Liver (tissue), 9 donors: Measurements from ENCODE around the gene TRIM9. TPM values are rescaled to one million over a fixed set of nuclear protein-coding genes. Genes with fewer than 3 reads are reported as not detected.

Experiments
- DNase-seq: peaks from one replicate; pipeline ENCODE4 v3.0.0-alpha.2; 2017; ENCODE audit warnings: low spot score
- H3K27ac ChIP-seq, 2 donors: one replicate each; pipeline ENCODE4 v1.7.0; 2013; ENCODE audit warnings: inconsistent platforms in 2 of 2, low read length in 2 of 2, control low read depth in 1 of 2, low read depth in 1 of 2, mild to moderate bottlenecking in 1 of 2
- H3K27me3 ChIP-seq, 4 donors: one replicate each; pipeline versions ENCODE4 v1.6.1 to v1.7.0; 2013; ENCODE audit warnings: low read length in 3 of 4, inconsistent platforms in 1 of 4, mild to moderate bottlenecking in 1 of 4, moderate library complexity in 1 of 4; ENCODE audit not compliant: control insufficient read depth in 4 of 4, insufficient read depth in 4 of 4
- H3K36me3 ChIP-seq, 4 donors: one replicate each; pipeline versions ENCODE4 v1.6.1 to v1.7.0; 2013; ENCODE audit warnings: low read length in 3 of 4, mild to moderate bottlenecking in 3 of 4, low read depth in 1 of 4, moderate library complexity in 1 of 4; ENCODE audit not compliant: control insufficient read depth in 4 of 4, insufficient read depth in 3 of 4
- H3K4me1 ChIP-seq, 4 donors: one replicate each; pipeline versions ENCODE4 v1.6.1 to v1.7.0; 2013; ENCODE audit warnings: low read length in 3 of 4, mild to moderate bottlenecking in 3 of 4, moderate library complexity in 1 of 4; ENCODE audit not compliant: control insufficient read depth in 4 of 4, insufficient read depth in 4 of 4
- H3K4me3 ChIP-seq, 3 donors: one replicate each; pipeline versions ENCODE4 v1.6.1 to v1.7.0; 2013; ENCODE audit warnings: low read length in 3 of 3, control low read depth in 1 of 3, low read depth in 1 of 3, mild to moderate bottlenecking in 1 of 3
- H3K9ac ChIP-seq, 2 donors: one replicate each; pipeline ENCODE4 v1.7.0; 2013; ENCODE audit warnings: low read length in 2 of 2, mild to moderate bottlenecking in 2 of 2, moderate library complexity in 2 of 2, control low read depth in 1 of 2, low read depth in 1 of 2
- H3K9me3 ChIP-seq, 4 donors: one replicate each; pipeline versions ENCODE4 v1.6.1 to v1.7.0; 2013; ENCODE audit warnings: low read length in 3 of 4; ENCODE audit not compliant: control insufficient read depth in 4 of 4
- EGR1 ChIP-seq, 2 donors: IDR thresholded peaks; 2 replicates each; pipeline ENCODE4 v1.6.1; 2016 to 2018; ENCODE audit warnings: antibody characterized with exemption in 2 of 2, low read depth in 2 of 2
- FOXA1 ChIP-seq: IDR thresholded peaks from 2 replicates; pipeline ENCODE4 v1.6.1; 2016; ENCODE audit warnings: antibody characterized with exemption
- FOXA2 ChIP-seq: IDR thresholded peaks from 2 replicates; pipeline ENCODE4 v1.6.1; 2016; ENCODE audit warnings: antibody characterized with exemption
- GABPA ChIP-seq, 2 donors: IDR thresholded peaks in 1 of 2; conservative IDR thresholded peaks in 1 of 2; 2 replicates each; pipeline ENCODE4 v1.6.1; 2016; ENCODE audit warnings: antibody characterized with exemption in 2 of 2, mild to moderate bottlenecking in 1 of 2, moderate library complexity in 1 of 2
- HNF4A ChIP-seq, 2 donors: conservative IDR thresholded peaks; 2 replicates each; pipeline ENCODE4 v1.6.1; 2016; ENCODE audit warnings: antibody characterized with exemption in 2 of 2, mild to moderate bottlenecking in 2 of 2
- HNF4G ChIP-seq: IDR thresholded peaks from 2 replicates; pipeline ENCODE4 v1.6.1; 2016; ENCODE audit warnings: antibody characterized with exemption
- JUND ChIP-seq, 2 donors: IDR thresholded peaks; 2 replicates each; pipeline ENCODE4 v1.6.1; 2016; ENCODE audit warnings: antibody characterized with exemption in 2 of 2
- NR2F2 ChIP-seq: IDR thresholded peaks from 2 replicates; pipeline ENCODE4 v1.6.1; 2016; ENCODE audit warnings: antibody characterized with exemption
- RAD21 ChIP-seq, 2 donors: IDR thresholded peaks; 2 replicates each; pipeline ENCODE4 v1.6.1; 2016; ENCODE audit warnings: antibody characterized with exemption in 2 of 2, mild to moderate bottlenecking in 2 of 2
- RXRA ChIP-seq, 2 donors: IDR thresholded peaks; 2 replicates each; pipeline ENCODE4 v1.6.1; 2017 to 2018; ENCODE audit warnings: antibody characterized with exemption in 2 of 2, mild to moderate bottlenecking in 1 of 2
- SP1 ChIP-seq: IDR thresholded peaks from 2 replicates; pipeline ENCODE4 v1.6.1; 2018; ENCODE audit warnings: antibody characterized with exemption, mild to moderate bottlenecking
- TAF1 ChIP-seq: conservative IDR thresholded peaks from 2 replicates; pipeline ENCODE4 v1.6.1; 2016; ENCODE audit warnings: antibody characterized with exemption, mild to moderate bottlenecking
- YY1 ChIP-seq: IDR thresholded peaks from 2 replicates; pipeline ENCODE4 v1.6.1; 2016; ENCODE audit warnings: antibody characterized with exemption, mild to moderate bottlenecking
- WGBS: extraction: QIAGEN DNeasy Blood & Tissue Kit; methylation state at CpG from one replicate; pipeline ENCODE4 v1.1.7; 2013; 5-methylcytosine and 5-hydroxymethylcytosine counted together
- polyA plus RNA-seq, 2 donors: library from polyadenylated mRNA; stranded (reverse) in 1 of 2; unstranded in 1 of 2; fragments of 200-250 nt in 1 of 2; fragments of >200 nt in 1 of 2; fragmentation: Nextera tagmentation in 1 of 2; extraction: Ambion mirVana in 1 of 2; gene quantifications; one replicate each; pipeline versions ENCODE4 v1.2.1 to v1.2.3, GENCODE V29; 2013 to 2015
- total RNA-seq, 2 donors: library from RNA; depleted of rRNA; stranded (reverse); fragments of >200 nt; gene quantifications; one replicate each; pipeline ENCODE4 v1.2.3, GENCODE V29; 2014
- TF ChIP-seq, protein P1 (sequence below): IDR thresholded peaks from 2 replicates; pipeline ENCODE4 v1.6.1; 2016; ENCODE audit warnings: antibody characterized with exemption
- TF ChIP-seq, protein P2 (sequence below): IDR thresholded peaks from 2 replicates; pipeline ENCODE4 v1.6.1; 2016; ENCODE audit warnings: antibody characterized with exemption, mild to moderate bottlenecking
- TF ChIP-seq, protein P3 (sequence below): IDR thresholded peaks from 2 replicates; pipeline ENCODE4 v1.6.1; 2016; ENCODE audit warnings: antibody characterized with exemption
- TF ChIP-seq, protein P4 (sequence below): fragments of 150-350 bp; IDR thresholded peaks from 2 replicates; pipeline ENCODE4 v1.5.1; 2017; ENCODE audit warnings: improper control_type of control experiment, low read depth, low read length; ENCODE audit not compliant: missing input control
- TF ChIP-seq, protein P5 (sequence below): IDR thresholded peaks from 2 replicates; pipeline ENCODE4 v1.6.1; 2016; ENCODE audit warnings: antibody characterized with exemption
- donor health status: healthy.
- donor health status: healthy.
- donor health status: healthy.
- donor health status: healthy.
- donor health status: healthy.

The TRIM9 gene
- total and polyA plus RNA-seq, 4 donors: 0.09 to 1.6 (median 0.18) TPM

DNA sequence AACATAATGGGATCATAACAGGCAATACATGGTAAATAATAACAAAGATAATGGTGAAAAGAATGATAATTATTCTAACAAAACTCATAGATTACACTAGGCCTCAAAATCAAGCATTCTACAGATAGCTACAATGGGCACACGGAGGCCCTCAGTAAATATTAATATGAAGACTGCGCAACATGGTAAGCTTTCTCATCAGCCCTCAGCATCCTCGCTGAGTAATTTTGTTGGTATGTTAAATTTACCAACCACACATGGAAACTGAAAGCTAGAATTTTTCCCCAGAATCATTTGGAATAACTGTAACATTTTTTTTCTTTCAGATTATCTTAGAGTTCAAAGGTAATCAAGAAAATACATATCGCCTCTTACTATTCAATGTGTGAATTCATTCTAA is 76.4 kb downstream of the TRIM9 start:
- Histone ChIP-seq H3K27me3 (no peaks in the 10 kb centered on the region), H3K4me1 (no peaks in the 10 kb centered on the region), H3K36me3 (no peaks in the 10 kb centered on the region), H3K9ac (no peak overlapping the region), H3K27ac (no peak overlapping the region), H3K9me3 (no peaks in the 10 kb centered on the region), H3K4me3 (no peak overlapping the region)
- 83% methylated on average over 4 of the region's 4 CpGs for WGBS
- TF ChIP-seq RXRA (IDR thresholded peaks at IDR 0.05): no peak
- TF ChIP-seq HNF4G: no peak
- TF ChIP-seq GABPA (IDR thresholded peaks at IDR 0.05 in 1 of 2, conservative IDR thresholded peaks at IDR 0.05 in 1 of 2): no peak
- TF ChIP-seq, protein P1, sequence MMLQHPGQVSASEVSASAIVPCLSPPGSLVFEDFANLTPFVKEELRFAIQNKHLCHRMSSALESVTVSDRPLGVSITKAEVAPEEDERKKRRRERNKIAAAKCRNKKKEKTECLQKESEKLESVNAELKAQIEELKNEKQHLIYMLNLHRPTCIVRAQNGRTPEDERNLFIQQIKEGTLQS: no peak
- no peak for TF ChIP-seq EGR1 (IDR thresholded peaks at IDR 0.05; ENCODE audit: low read depth in 2 of 2)
- TF ChIP-seq RAD21 (IDR thresholded peaks at IDR 0.05): no peak
- TF ChIP-seq, protein P2, sequence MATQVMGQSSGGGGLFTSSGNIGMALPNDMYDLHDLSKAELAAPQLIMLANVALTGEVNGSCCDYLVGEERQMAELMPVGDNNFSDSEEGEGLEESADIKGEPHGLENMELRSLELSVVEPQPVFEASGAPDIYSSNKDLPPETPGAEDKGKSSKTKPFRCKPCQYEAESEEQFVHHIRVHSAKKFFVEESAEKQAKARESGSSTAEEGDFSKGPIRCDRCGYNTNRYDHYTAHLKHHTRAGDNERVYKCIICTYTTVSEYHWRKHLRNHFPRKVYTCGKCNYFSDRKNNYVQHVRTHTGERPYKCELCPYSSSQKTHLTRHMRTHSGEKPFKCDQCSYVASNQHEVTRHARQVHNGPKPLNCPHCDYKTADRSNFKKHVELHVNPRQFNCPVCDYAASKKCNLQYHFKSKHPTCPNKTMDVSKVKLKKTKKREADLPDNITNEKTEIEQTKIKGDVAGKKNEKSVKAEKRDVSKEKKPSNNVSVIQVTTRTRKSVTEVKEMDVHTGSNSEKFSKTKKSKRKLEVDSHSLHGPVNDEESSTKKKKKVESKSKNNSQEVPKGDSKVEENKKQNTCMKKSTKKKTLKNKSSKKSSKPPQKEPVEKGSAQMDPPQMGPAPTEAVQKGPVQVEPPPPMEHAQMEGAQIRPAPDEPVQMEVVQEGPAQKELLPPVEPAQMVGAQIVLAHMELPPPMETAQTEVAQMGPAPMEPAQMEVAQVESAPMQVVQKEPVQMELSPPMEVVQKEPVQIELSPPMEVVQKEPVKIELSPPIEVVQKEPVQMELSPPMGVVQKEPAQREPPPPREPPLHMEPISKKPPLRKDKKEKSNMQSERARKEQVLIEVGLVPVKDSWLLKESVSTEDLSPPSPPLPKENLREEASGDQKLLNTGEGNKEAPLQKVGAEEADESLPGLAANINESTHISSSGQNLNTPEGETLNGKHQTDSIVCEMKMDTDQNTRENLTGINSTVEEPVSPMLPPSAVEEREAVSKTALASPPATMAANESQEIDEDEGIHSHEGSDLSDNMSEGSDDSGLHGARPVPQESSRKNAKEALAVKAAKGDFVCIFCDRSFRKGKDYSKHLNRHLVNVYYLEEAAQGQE: no peak
- TF ChIP-seq FOXA1: no peak
- TF ChIP-seq, protein P3, sequence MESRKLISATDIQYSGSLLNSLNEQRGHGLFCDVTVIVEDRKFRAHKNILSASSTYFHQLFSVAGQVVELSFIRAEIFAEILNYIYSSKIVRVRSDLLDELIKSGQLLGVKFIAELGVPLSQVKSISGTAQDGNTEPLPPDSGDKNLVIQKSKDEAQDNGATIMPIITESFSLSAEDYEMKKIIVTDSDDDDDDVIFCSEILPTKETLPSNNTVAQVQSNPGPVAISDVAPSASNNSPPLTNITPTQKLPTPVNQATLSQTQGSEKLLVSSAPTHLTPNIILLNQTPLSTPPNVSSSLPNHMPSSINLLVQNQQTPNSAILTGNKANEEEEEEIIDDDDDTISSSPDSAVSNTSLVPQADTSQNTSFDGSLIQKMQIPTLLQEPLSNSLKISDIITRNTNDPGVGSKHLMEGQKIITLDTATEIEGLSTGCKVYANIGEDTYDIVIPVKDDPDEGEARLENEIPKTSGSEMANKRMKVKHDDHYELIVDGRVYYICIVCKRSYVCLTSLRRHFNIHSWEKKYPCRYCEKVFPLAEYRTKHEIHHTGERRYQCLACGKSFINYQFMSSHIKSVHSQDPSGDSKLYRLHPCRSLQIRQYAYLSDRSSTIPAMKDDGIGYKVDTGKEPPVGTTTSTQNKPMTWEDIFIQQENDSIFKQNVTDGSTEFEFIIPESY: no peak
- no peak for TF ChIP-seq HNF4A (conservative IDR thresholded peaks at IDR 0.05)
- no peak for TF ChIP-seq SP1
- no peak for TF ChIP-seq FOXA2
- no peak for TF ChIP-seq JUND (IDR thresholded peaks at IDR 0.05)
- TF ChIP-seq, protein P4, sequence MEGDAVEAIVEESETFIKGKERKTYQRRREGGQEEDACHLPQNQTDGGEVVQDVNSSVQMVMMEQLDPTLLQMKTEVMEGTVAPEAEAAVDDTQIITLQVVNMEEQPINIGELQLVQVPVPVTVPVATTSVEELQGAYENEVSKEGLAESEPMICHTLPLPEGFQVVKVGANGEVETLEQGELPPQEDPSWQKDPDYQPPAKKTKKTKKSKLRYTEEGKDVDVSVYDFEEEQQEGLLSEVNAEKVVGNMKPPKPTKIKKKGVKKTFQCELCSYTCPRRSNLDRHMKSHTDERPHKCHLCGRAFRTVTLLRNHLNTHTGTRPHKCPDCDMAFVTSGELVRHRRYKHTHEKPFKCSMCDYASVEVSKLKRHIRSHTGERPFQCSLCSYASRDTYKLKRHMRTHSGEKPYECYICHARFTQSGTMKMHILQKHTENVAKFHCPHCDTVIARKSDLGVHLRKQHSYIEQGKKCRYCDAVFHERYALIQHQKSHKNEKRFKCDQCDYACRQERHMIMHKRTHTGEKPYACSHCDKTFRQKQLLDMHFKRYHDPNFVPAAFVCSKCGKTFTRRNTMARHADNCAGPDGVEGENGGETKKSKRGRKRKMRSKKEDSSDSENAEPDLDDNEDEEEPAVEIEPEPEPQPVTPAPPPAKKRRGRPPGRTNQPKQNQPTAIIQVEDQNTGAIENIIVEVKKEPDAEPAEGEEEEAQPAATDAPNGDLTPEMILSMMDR: no peak
- TF ChIP-seq, protein P5, sequence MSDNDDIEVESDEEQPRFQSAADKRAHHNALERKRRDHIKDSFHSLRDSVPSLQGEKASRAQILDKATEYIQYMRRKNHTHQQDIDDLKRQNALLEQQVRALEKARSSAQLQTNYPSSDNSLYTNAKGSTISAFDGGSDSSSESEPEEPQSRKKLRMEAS: no peak
- TF ChIP-seq NR2F2: no peak
- no peak for TF ChIP-seq YY1
- no peak for TF ChIP-seq TAF1
- DNase-seq: no peak
